ENCODE results near the gene ARMCX2.

- TF ChIP-seq CTCF (conservative IDR thresholded peaks at IDR 0.05; ENCODE audit: low read depth, low read length) (no peak), EZH2 (IDR thresholded peaks at IDR 0.05; ENCODE audit: low read length, unreplicated experiment) (no peak), EZH2phosphoT487 (IDR thresholded peaks at IDR 0.05; ENCODE audit: borderline replicate concordance, low read length) (no peak)
These were observed 23.1 kb upstream of the ARMCX2 start for GRCh38 chrX:101682723-101683122.
